SK-N-SH treated with all-trans-retinoic acid at 6 μM for 48 hours (cell line): Measurements from ENCODE around the gene PTPRD.

Source experiments
- ATAC-seq: fragments of 200-7000 bp; cut with Tn5 transposase; 3 replicates; pipeline ENCODE4 v1.9.1; 2020; ENCODE audit warnings: mild to moderate bottlenecking, moderate library complexity
- BACH2 ChIP-seq: fragments of 250-450 bp; sonication (Bioruptor Pico); IDR thresholded peaks from 2 replicates; pipeline ENCODE4 v1.9.0; 2021; ENCODE audit warnings: mild to moderate bottlenecking, borderline replicate concordance
- CREB5 ChIP-seq: fragments of 250-450 bp; sonication (Bioruptor Pico); IDR thresholded peaks from 2 replicates; pipeline ENCODE4 v1.5.1; 2020; ENCODE audit warnings: low read depth, mild to moderate bottlenecking, moderate library complexity
- CSDC2 ChIP-seq: fragments of 250-450 bp; sonication (Bioruptor Pico); IDR thresholded peaks from 2 replicates; pipeline ENCODE4 v1.5.0; 2020; ENCODE audit warnings: mild to moderate bottlenecking, moderate library complexity
- ESRRG ChIP-seq: fragments of 250-450 bp; sonication (Bioruptor Pico); IDR thresholded peaks from 2 replicates; pipeline ENCODE4 v1.6.1; 2021; ENCODE audit warnings: mild to moderate bottlenecking
- GLIS3 ChIP-seq: fragments of 250-450 bp; sonication (Bioruptor Pico); IDR thresholded peaks from 2 replicates; pipeline ENCODE4 v1.5.0; 2020; ENCODE audit warnings: mild to moderate bottlenecking, moderate library complexity
- ISL1 ChIP-seq: fragments of 250-450 bp; sonication (Bioruptor Pico); IDR thresholded peaks from 2 replicates; pipeline ENCODE4 v2.1.2; 2022; ENCODE audit warnings: mild to moderate bottlenecking, moderate library complexity
- OSR1 ChIP-seq: fragments of 250-450 bp; sonication (Bioruptor Pico); IDR thresholded peaks from 2 replicates; pipeline ENCODE4 v1.8.0; 2022; ENCODE audit warnings: moderate library complexity, mild to moderate bottlenecking, inconsistent platforms
- PATZ1 ChIP-seq: fragments of 250-450 bp; sonication (Bioruptor Pico); IDR thresholded peaks from 2 replicates; pipeline ENCODE4 v1.8.0; 2020; ENCODE audit warnings: mild to moderate bottlenecking, moderate library complexity, borderline replicate concordance
- POU6F1 ChIP-seq: fragments of 250-450 bp; sonication (Bioruptor Pico); IDR thresholded peaks from 2 replicates; pipeline ENCODE4 v1.8.0; 2021; ENCODE audit warnings: low read depth, mild to moderate bottlenecking, moderate library complexity, borderline replicate concordance
- RARB ChIP-seq: fragments of 250-450 bp; sonication (Bioruptor Pico); IDR thresholded peaks from 2 replicates; pipeline ENCODE4 v1.8.0; 2021; ENCODE audit warnings: mild to moderate bottlenecking, moderate library complexity
- TCF4 ChIP-seq: fragments of 250-450 bp; sonication (Bioruptor Pico); IDR thresholded peaks from 2 replicates; pipeline ENCODE4 v1.8.0; 2021; ENCODE audit warnings: mild to moderate bottlenecking, moderate library complexity, borderline replicate concordance
- TOX ChIP-seq: fragments of 250-450 bp; sonication (Bioruptor Pico); IDR thresholded peaks from 2 replicates; pipeline ENCODE4 v1.8.0; 2021; ENCODE audit warnings: mild to moderate bottlenecking, moderate library complexity, borderline replicate concordance
- TSHZ2 ChIP-seq: fragments of 250-450 bp; sonication (Bioruptor Pico); IDR thresholded peaks from 2 replicates; pipeline ENCODE4 v1.5.0; 2020; ENCODE audit warnings: mild to moderate bottlenecking, moderate library complexity
- ZC3H10 ChIP-seq: fragments of 250-450 bp; sonication (Bioruptor Pico); IDR thresholded peaks from 2 replicates; pipeline ENCODE4 v1.5.1; 2021; ENCODE audit warnings: mild to moderate bottlenecking, moderate library complexity
- ZFP3 ChIP-seq: fragments of 250-450 bp; sonication (Bioruptor Pico); IDR thresholded peaks from 2 replicates; pipeline ENCODE4 v1.5.0; 2020; ENCODE audit warnings: mild to moderate bottlenecking, moderate library complexity
- ZFP30 ChIP-seq: fragments of 450-650 bp; formaldehyde crosslinking; IDR thresholded peaks from 2 replicates; pipeline ENCODE4 v1.5.0; 2022; ENCODE audit warnings: mild to moderate bottlenecking, moderate library complexity
- ZNF565 ChIP-seq: fragments of 450-650 bp; formaldehyde crosslinking; conservative IDR thresholded peaks from 2 replicates; pipeline ENCODE4 v1.5.0; 2020; ENCODE audit warnings: low read depth, mild to moderate bottlenecking, moderate library complexity

Gene PTPRD

GRCh38 chr9:9750719-9751118 is 862.1 kb downstream of the PTPRD start (continued):
- no peak for TF ChIP-seq PATZ1 (CRISPR knock-in tag)
- no peak for TF ChIP-seq RARB (CRISPR knock-in tag)
- no peak for TF ChIP-seq ZFP30
- no peak for TF ChIP-seq TCF4

- ATAC-seq = no peak
- TF ChIP-seq BACH2 (no peak), ISL1 (CRISPR knock-in tag) (no peak), ESRRG (CRISPR knock-in tag) (no peak), RARB (CRISPR knock-in tag) (no peak)
Observed at GRCh38 chr9:9749591-9749990, 863.2 kb downstream of the PTPRD start.

GRCh38 chr9:9747787-9748186 is 865.0 kb downstream of the PTPRD start:
- TF ChIP-seq TOX (CRISPR knock-in tag) (no peak), ESRRG (CRISPR knock-in tag) (no peak), TSHZ2 (no peak), ZNF565 (CRISPR knock-in tag) (no peak)
- ATAC-seq = no peak

GRCh38 chr9:9746826-9747225 is 866.0 kb downstream of the PTPRD start:
- TF ChIP-seq ESRRG (CRISPR knock-in tag) = no peak
- no peak for ATAC-seq

GRCh38 chr9:9743822-9744221 is 869.0 kb downstream of the PTPRD start:
- TF ChIP-seq ISL1 (CRISPR knock-in tag) (no peak), BACH2 (no peak), GLIS3 (no peak), ZFP30 (no peak), PATZ1 (CRISPR knock-in tag) (no peak)
- ATAC-seq = no peak

- ATAC-seq = no peak
- no peak for TF ChIP-seq ZFP30
- TF ChIP-seq ESRRG (CRISPR knock-in tag) = no peak
- TF ChIP-seq CREB5 (CRISPR knock-in tag) = no peak
- no peak for TF ChIP-seq OSR1 (CRISPR knock-in tag)
- no peak for TF ChIP-seq ZC3H10
- TF ChIP-seq CSDC2 (CRISPR knock-in tag) = no peak
- no peak for TF ChIP-seq GLIS3
- no peak for TF ChIP-seq ISL1 (CRISPR knock-in tag)
- TF ChIP-seq TOX (CRISPR knock-in tag) = no peak
- no peak for TF ChIP-seq PATZ1 (CRISPR knock-in tag)
- TF ChIP-seq POU6F1 = no peak
- no peak for TF ChIP-seq ZFP3
- no peak for TF ChIP-seq RARB (CRISPR knock-in tag)
- no peak for TF ChIP-seq TCF4
- no peak for TF ChIP-seq TSHZ2
Observed at GRCh38 chr9:9730174-9730573, 882.6 kb downstream of the PTPRD start.
